ENCODE measurements around the gene NDUFC1.
"Not testable (repeated sequence)": the region's sequence is repeated elsewhere in the genome, so short reads cannot be mapped to it uniquely, and the experiment has no call there.

Gene NDUFC1

DNA sequence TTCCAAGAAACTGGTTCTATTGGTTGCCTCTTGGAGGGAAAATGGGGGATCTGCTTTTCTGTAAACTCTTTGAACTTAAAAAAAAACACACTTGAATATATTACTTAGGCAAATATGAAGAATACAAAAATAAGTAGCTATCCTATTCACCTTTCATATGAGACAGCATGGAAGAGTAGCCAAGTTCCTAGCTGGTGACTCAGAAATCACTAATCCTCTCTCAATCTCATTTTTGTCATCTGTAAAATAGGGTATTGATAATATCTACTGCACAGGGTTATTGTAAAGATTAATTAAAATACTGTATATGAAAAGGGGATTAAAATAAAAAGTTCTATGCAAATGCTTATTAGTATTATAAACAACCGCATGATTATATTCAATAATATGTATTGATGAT is 35.0 kb downstream of the NDUFC1 start:
- Histone ChIP-seq H3K4me3 (ENCODE audit: low read length) (no peak overlapping the region), H3K9ac (ENCODE audit: low read depth, low read length) (no peak overlapping the region), H3K27me3 (ENCODE audit: insufficient read depth, low read length) (no peaks in the 10 kb centered on the region), H3K4me1 (ENCODE audit: insufficient read depth, low read length) (0 out of 2 replicates have a peak, but pooled peaks cover 3% of the 10 kb centered on the region), H3K9me3 (ENCODE audit: insufficient read depth, low read depth, low read length) (no peaks in the 10 kb centered on the region), H3K36me3 (ENCODE audit: insufficient read depth, low read depth, low read length) (no peaks in the 10 kb centered on the region), H3K27ac (ENCODE audit: low read length) (no peak overlapping the region)

DNA sequence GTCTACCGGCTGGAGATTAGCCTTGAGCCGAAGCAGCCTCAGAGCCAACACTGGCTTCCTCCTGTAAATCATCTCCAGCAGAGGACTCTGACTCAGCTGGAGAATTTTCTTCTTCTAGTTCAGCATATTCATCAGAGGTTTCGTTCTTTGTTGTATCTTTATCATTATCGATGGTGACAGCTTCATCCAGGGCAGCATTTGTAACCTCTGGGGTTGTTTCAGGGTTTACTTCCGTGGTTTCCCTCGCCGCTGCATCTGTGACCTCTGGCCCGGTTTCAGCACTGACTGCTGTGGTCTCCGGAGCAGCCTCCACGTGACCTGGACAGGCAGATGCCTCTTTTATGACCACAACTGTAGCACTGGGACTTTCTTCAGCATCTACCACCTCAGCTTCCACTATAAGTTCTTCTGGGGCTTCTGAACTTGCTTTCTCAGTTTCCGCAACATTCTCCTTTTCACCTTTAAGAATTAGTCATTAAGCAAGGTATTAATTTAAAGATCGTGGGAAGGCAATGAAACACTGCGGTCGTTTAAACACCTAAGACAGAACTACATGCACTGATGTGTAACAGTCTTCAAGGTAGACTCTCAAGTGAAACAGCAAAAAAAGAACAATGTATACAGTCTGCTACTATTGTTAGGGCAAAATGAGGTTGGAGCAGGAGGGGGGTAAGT is 35.6 kb downstream of the NDUFC1 start:
- Histone ChIP-seq H3K36me3 (ENCODE audit: insufficient read depth, low read depth, low read length) (no peaks in the 10 kb centered on the region), H3K4me3 (ENCODE audit: low read length) (no peak overlapping the region), H3K27me3 (ENCODE audit: insufficient read depth, low read length) (no peaks in the 10 kb centered on the region), H3K4me1 (ENCODE audit: insufficient read depth, low read length) (0 out of 2 replicates have a peak, but pooled peaks cover 3% of the 10 kb centered on the region), H3K9ac (ENCODE audit: low read depth, low read length) (no peak overlapping the region), H3K27ac (ENCODE audit: low read length) (no peak overlapping the region), H3K9me3 (ENCODE audit: insufficient read depth, low read depth, low read length) (no peaks in the 10 kb centered on the region)

DNA sequence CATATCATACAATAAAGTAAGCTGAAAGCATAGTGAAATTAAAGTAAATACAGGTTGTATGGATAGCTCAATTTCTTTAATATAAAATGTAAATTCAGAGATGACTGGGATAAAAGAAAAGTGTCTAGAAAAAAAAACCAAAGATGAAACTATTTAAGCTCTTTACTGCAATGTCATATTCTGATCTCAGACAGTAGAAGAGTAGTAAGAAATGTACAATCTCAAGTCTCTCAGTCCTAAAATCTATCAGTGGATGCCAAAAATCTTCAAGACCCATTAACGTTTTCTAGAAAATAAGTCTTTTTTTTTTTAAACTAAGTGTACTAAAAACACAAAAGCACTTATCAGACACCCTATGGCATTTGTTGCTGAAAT is 36.1 kb downstream of the NDUFC1 start:
- H3K4me3 ChIP-seq (ENCODE audit: low read length), result no peak overlapping the region
- H3K9ac ChIP-seq (ENCODE audit: low read depth, low read length), result no peak overlapping the region
- no peaks in the 10 kb centered on the region for H3K36me3 ChIP-seq (ENCODE audit: insufficient read depth, low read depth, low read length)
- H3K9me3 ChIP-seq (ENCODE audit: insufficient read depth, low read depth, low read length), result no peaks in the 10 kb centered on the region
- H3K27ac ChIP-seq (ENCODE audit: low read length), result no peak overlapping the region
- 0 out of 2 replicates have a peak, but pooled peaks cover 3% of the 10 kb centered on the region for H3K4me1 ChIP-seq (ENCODE audit: insufficient read depth, low read length)
- H3K27me3 ChIP-seq (ENCODE audit: insufficient read depth, low read length), result no peaks in the 10 kb centered on the region

DNA sequence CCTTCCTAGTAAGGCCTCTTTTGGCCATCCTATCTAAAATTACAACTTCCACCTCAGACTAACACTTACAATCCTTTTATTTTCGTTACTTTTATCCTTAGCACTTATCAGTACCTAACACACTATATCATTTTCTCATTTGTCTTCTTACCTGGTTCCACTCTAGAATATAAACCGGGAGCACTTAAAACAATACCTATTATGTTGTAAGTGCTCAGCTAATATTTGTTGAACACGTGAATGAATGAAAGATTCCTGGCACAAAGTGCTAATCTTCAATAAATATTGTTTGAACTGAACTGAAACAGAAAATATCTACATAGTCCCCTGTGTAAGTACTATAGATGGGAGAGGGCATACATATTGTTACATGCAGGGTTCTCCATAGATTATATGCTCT is 36.6 kb downstream of the NDUFC1 start:
- 0 out of 2 replicates have a peak, but pooled peaks cover 3% of the 10 kb centered on the region for H3K4me1 ChIP-seq (ENCODE audit: insufficient read depth, low read length)
- no peak overlapping the region for H3K27ac ChIP-seq (ENCODE audit: low read length)
- H3K27me3 ChIP-seq (ENCODE audit: insufficient read depth, low read length), result no peaks in the 10 kb centered on the region
- H3K36me3 ChIP-seq (ENCODE audit: insufficient read depth, low read depth, low read length), result no peaks in the 10 kb centered on the region
- H3K4me3 ChIP-seq (ENCODE audit: low read length), result no peak overlapping the region
- H3K9me3 ChIP-seq (ENCODE audit: insufficient read depth, low read depth, low read length), result no peaks in the 10 kb centered on the region
- H3K9ac ChIP-seq (ENCODE audit: low read depth, low read length), result no peak overlapping the region

DNA sequence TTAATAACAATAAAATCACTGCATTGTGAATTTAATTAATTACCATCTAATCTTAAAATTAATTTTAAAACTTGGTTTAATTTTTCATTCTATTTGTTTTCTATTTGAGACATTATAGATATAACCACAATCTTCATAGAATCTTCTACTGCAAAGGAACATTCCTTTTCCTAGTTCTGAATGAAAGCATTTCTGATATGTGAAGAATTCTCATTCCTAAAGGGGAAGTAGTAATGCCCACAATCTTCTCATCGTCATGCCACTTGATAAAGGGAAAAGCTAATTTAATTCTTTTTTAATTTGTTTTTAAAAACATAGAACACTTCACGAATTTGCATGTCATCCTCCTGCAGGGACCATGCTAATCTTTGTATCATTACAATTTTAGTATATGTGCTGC is 45.9 kb downstream of the NDUFC1 start:
- no peaks in the 10 kb centered on the region for H3K36me3 ChIP-seq (ENCODE audit: insufficient read depth, low read depth, low read length)
- H3K27ac ChIP-seq (ENCODE audit: low read length), result no peak overlapping the region
- H3K9ac ChIP-seq (ENCODE audit: low read depth, low read length), result no peak overlapping the region
- H3K9me3 ChIP-seq (ENCODE audit: insufficient read depth, low read depth, low read length), result no peaks in the 10 kb centered on the region
- no peak overlapping the region for H3K4me3 ChIP-seq (ENCODE audit: low read length)
- H3K4me1 ChIP-seq (ENCODE audit: insufficient read depth, low read length), result no peaks in the 10 kb centered on the region
- no peaks in the 10 kb centered on the region for H3K27me3 ChIP-seq (ENCODE audit: insufficient read depth, low read length)

- not testable (repeated sequence) for H3K36me3 ChIP-seq (ENCODE audit: insufficient read depth, low read depth, low read length); H3K4me1 ChIP-seq (ENCODE audit: insufficient read depth, low read length); H3K27me3 ChIP-seq (ENCODE audit: insufficient read depth, low read length); H3K27ac ChIP-seq (ENCODE audit: low read length); H3K9me3 ChIP-seq (ENCODE audit: insufficient read depth, low read depth, low read length); H3K4me3 ChIP-seq (ENCODE audit: low read length); H3K9ac ChIP-seq (ENCODE audit: low read depth, low read length)
Observed at GRCh38 chr4:139255581-139255980, 46.7 kb downstream of the NDUFC1 start.

GRCh38 chr4:139253713-139254112 is 48.6 kb downstream of the NDUFC1 start:
- Histone ChIP-seq H3K4me3 (ENCODE audit: low read length) (no peak overlapping the region), H3K4me1 (ENCODE audit: insufficient read depth, low read length) (no peaks in the 10 kb centered on the region), H3K9ac (ENCODE audit: low read depth, low read length) (no peak overlapping the region), H3K27me3 (ENCODE audit: insufficient read depth, low read length) (no peaks in the 10 kb centered on the region), H3K27ac (ENCODE audit: low read length) (no peak overlapping the region), H3K9me3 (ENCODE audit: insufficient read depth, low read depth, low read length) (no peaks in the 10 kb centered on the region), H3K36me3 (ENCODE audit: insufficient read depth, low read depth, low read length) (no peaks in the 10 kb centered on the region)

DNA sequence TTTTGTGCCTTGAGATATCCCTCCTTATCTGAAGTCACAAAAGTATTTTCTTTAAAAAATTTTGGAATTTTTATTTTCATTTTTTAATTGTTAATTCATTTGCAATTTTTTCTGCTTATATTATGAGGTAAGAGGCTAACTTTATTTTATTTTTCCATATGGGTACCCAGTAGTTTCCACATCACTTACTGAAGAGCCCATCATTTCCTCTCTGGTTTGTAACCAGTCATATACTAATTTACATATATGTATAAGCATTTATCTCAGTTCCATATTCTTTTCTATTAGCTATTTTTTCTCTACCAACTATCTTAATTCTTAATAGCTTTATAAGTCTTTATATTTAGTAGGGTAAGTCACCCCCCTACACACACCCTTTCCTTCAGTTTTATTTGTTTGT is 49.2 kb downstream of the NDUFC1 start:
- no peak overlapping the region for H3K27ac ChIP-seq (ENCODE audit: low read length)
- no peaks in the 10 kb centered on the region for H3K9me3 ChIP-seq (ENCODE audit: insufficient read depth, low read depth, low read length)
- no peaks in the 10 kb centered on the region for H3K4me1 ChIP-seq (ENCODE audit: insufficient read depth, low read length)
- no peaks in the 10 kb centered on the region for H3K36me3 ChIP-seq (ENCODE audit: insufficient read depth, low read depth, low read length)
- H3K9ac ChIP-seq (ENCODE audit: low read depth, low read length), result no peak overlapping the region
- H3K27me3 ChIP-seq (ENCODE audit: insufficient read depth, low read length), result no peaks in the 10 kb centered on the region
- H3K4me3 ChIP-seq (ENCODE audit: low read length), result no peak overlapping the region

DNA sequence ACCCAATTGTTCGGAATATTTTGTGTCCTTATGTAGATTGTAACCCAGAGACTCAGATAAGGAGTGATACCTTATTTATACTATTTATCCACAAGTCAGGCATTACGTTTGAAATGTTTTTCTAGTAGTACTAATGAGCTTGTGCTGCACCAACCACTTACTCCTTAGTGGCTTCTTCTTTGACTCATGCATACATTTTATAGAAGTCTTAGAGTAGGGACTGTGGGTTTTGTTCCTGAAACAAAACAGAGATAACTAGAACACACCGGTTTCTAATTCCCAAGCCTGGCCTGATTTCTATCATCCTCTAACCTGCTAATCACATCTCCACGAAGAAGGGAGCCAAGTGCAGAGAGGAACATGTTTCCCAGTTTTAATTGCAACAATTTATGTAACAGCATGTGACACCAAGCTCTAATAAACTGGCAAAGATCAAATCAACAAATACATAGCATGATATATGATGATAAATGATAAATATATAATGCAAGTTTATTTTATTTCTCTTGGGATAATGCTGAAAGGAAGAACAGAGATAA is 54.5 kb downstream of the NDUFC1 start:
- H3K4me3 ChIP-seq (ENCODE audit: low read length), result no peak overlapping the region
- H3K27ac ChIP-seq (ENCODE audit: low read length), result no peak overlapping the region

DNA sequence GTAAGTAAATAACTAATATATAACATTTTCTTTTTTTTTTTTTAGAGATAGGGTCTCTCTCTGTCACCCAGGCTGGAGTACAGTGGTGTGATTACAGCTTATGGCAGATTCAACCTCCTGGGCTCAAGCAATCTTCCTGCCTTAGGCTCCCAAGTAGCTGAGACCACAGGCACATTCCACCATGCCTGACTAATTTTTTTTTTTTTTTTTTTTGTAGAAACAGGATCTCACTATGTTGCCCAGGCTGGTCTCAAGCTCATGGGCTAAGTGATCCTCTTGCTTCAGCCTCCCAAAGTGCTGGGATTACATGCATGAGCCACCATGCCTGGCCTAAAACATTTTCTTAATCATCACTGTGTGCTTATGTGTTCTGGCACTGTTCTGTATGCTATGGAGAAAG is 55.0 kb downstream of the NDUFC1 start:
- H3K4me1 ChIP-seq (ENCODE audit: insufficient read depth, low read length), result peaks cover 1% of the 10 kb centered on the region; the same call in 1 of the 2 replicates
- no peaks in the 10 kb centered on the region for H3K36me3 ChIP-seq (ENCODE audit: insufficient read depth, low read depth, low read length)
- no peak overlapping the region for H3K4me3 ChIP-seq (ENCODE audit: low read length)

More for the DNA sequence above, 54.5 kb downstream of the NDUFC1 start:
- H3K4me1 ChIP-seq (ENCODE audit: insufficient read depth, low read length), result no peaks in the 10 kb centered on the region
- H3K9ac ChIP-seq (ENCODE audit: low read depth, low read length), result no peak overlapping the region
- no peaks in the 10 kb centered on the region for H3K9me3 ChIP-seq (ENCODE audit: insufficient read depth, low read depth, low read length)
- no peaks in the 10 kb centered on the region for H3K27me3 ChIP-seq (ENCODE audit: insufficient read depth, low read length)
- no peaks in the 10 kb centered on the region for H3K36me3 ChIP-seq (ENCODE audit: insufficient read depth, low read depth, low read length)

GRCh38 chr4:139246166-139246565 is 56.1 kb downstream of the NDUFC1 start:
- H3K9ac ChIP-seq (ENCODE audit: low read depth, low read length), result no peak overlapping the region
- peaks cover 10% of the 10 kb centered on the region for H3K4me1 ChIP-seq (ENCODE audit: insufficient read depth, low read length)
- no peak overlapping the region for H3K4me3 ChIP-seq (ENCODE audit: low read length)
- H3K9me3 ChIP-seq (ENCODE audit: insufficient read depth, low read depth, low read length), result no peaks in the 10 kb centered on the region
- no peaks in the 10 kb centered on the region for H3K36me3 ChIP-seq (ENCODE audit: insufficient read depth, low read depth, low read length)
- no peaks in the 10 kb centered on the region for H3K27me3 ChIP-seq (ENCODE audit: insufficient read depth, low read length)
- no peak overlapping the region for H3K27ac ChIP-seq (ENCODE audit: low read length)

More for the DNA sequence above, 55.0 kb downstream of the NDUFC1 start:
- no peaks in the 10 kb centered on the region for H3K9me3 ChIP-seq (ENCODE audit: insufficient read depth, low read depth, low read length)
- H3K27me3 ChIP-seq (ENCODE audit: insufficient read depth, low read length), result no peaks in the 10 kb centered on the region
- H3K27ac ChIP-seq (ENCODE audit: low read length), result no peak overlapping the region
- H3K9ac ChIP-seq (ENCODE audit: low read depth, low read length), result no peak overlapping the region

DNA sequence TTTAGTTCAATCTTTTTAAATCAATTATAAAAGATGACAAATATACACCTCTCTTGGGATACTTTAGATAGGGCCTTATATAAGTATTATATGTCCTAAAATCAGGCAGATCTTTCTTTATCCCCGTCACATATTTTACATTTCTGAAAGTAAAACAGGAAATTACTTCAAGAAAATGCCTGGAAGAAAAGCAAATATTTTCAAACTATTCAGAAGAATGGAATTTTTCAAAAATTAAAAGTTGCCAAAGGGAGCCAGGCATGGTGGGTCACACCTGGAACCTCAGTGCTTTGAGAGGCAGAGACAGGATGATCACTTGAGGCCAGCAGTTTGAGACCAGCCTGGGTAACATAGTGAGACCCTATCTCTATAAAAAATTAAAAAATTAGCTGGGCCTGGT is 56.7 kb downstream of the NDUFC1 start:
- Histone ChIP-seq H3K4me1 (ENCODE audit: insufficient read depth, low read length) (peaks cover 13% of the 10 kb centered on the region), H3K27ac (ENCODE audit: low read length) (no peak overlapping the region), H3K36me3 (ENCODE audit: insufficient read depth, low read depth, low read length) (no peaks in the 10 kb centered on the region), H3K9me3 (ENCODE audit: insufficient read depth, low read depth, low read length) (no peaks in the 10 kb centered on the region), H3K4me3 (ENCODE audit: low read length) (no peak overlapping the region), H3K27me3 (ENCODE audit: insufficient read depth, low read length) (no peaks in the 10 kb centered on the region), H3K9ac (ENCODE audit: low read depth, low read length) (no peak overlapping the region)

Measured in iPS-20b (cell line).